Measurements from ENCODE around the gene KIAA0040.

The KIAA0040 gene

DNA sequence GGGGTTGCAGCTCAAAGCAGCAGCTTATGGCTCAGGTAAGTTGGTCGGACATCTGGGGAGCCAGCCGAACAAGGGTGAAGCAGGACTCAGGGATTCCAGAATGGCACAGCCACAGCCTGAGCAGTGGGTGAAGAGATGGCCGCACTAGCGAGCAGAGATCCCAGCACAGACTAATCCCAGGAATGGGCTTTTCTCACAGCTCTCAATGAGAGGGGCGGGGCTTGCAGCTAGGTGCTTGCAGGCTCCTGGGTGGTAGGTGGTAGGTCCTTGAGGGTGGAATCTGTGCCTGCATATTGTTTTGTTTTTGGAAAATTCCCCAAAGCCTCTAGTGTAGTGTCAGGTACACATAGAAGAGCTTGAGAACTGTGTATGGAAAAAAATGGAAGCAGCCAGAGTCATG lies 9.0 kb downstream of the KIAA0040 start:
- TF ChIP-seq, protein P1, sequence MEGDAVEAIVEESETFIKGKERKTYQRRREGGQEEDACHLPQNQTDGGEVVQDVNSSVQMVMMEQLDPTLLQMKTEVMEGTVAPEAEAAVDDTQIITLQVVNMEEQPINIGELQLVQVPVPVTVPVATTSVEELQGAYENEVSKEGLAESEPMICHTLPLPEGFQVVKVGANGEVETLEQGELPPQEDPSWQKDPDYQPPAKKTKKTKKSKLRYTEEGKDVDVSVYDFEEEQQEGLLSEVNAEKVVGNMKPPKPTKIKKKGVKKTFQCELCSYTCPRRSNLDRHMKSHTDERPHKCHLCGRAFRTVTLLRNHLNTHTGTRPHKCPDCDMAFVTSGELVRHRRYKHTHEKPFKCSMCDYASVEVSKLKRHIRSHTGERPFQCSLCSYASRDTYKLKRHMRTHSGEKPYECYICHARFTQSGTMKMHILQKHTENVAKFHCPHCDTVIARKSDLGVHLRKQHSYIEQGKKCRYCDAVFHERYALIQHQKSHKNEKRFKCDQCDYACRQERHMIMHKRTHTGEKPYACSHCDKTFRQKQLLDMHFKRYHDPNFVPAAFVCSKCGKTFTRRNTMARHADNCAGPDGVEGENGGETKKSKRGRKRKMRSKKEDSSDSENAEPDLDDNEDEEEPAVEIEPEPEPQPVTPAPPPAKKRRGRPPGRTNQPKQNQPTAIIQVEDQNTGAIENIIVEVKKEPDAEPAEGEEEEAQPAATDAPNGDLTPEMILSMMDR (IDR thresholded peaks at IDR 0.05; ENCODE audit: low read depth, low read length): no peak
- DNase-seq (ENCODE audit: low read depth in 2 of 2): no peak
- H3K4me3 ChIP-seq (replicated peaks in 1 of 2; ENCODE audit: low read depth in 2 of 2, low read length in 2 of 2): no peak overlapping the region

GRCh38 chr1:175182201-175182746 lies 10.3 kb downstream of the KIAA0040 start:
- TF ChIP-seq, protein P1 (IDR thresholded peaks at IDR 0.05; ENCODE audit: low read depth, low read length): no peak
- no peak for DNase-seq (ENCODE audit: low read depth in 2 of 2)
- H3K4me3 ChIP-seq (replicated peaks in 1 of 2; ENCODE audit: low read depth in 2 of 2, low read length in 2 of 2): no peak overlapping the region

DNA sequence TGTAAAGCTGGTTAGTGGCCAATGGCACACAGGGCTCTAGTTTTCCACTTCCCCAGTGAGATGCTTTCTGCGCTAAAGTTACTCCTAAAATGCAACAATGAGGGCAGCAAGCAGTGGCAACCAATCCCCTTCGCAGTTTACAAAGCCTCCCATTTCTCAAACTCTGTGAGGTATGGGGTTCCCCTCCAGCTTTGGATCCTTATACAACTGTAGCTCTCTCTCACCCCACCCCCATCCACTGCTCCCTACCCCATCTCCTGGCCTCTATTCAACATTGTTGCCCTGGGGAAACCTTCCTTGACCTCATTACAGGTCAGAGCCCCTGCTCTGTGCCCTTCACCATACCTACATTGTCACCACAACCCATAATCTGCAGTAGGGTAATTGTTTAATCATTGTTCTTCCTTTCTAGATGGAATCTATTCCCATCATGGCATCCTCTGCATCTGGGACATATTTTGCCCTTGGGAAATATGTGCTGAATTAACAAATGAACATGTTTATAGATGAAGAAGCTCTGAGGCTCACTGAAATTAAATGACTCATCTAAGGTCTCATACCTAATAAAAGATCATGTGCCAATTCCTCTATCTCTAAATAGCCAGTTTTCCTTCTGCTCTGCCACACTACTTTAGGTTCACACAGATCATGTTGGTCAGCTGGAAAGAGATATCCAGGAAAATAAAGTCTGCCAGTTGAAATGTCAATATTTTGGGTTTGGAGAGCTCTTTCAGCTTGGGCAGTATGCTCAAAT lies 12.6 kb downstream of the KIAA0040 start:
- H3K4me3 ChIP-seq (replicated peaks in 1 of 2; ENCODE audit: low read depth in 2 of 2, low read length in 2 of 2): no peak overlapping the region
- DNase-seq (ENCODE audit: low read depth in 2 of 2): no peak
- TF ChIP-seq, protein P1 (IDR thresholded peaks at IDR 0.05; ENCODE audit: low read depth, low read length): no peak

DNA sequence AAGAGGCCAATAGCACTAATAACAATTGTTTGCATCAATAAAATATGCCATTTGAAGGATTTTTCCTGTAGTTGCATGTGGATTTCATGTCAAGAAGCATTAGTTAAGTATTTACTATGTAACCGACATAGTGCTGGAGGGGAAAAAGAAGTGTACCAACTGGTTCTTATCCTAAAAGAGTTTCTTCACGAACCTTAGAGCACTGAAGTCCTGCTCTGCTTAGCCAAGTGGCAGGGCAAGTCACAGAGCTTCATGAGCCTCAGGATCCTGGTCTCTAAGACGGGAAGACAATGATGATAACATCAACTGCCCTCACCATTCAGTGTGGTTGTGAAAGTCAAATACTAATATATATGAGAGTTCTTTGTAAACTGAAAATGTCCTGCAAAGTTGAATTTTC lies 14.1 kb downstream of the KIAA0040 start:
- TF ChIP-seq, protein P1 (IDR thresholded peaks at IDR 0.05; ENCODE audit: low read depth, low read length): no peak
- no peak for DNase-seq (ENCODE audit: low read depth in 2 of 2)
- H3K4me3 ChIP-seq (replicated peaks in 1 of 2; ENCODE audit: low read depth in 2 of 2, low read length in 2 of 2): no peak overlapping the region

GRCh38 chr1:175178056-175178455 lies 14.5 kb downstream of the KIAA0040 start:
- no peak overlapping the region for H3K4me3 ChIP-seq (replicated peaks in 1 of 2; ENCODE audit: low read depth in 2 of 2, low read length in 2 of 2)
- DNase-seq (ENCODE audit: low read depth in 2 of 2): no peak
- TF ChIP-seq, protein P1 (IDR thresholded peaks at IDR 0.05; ENCODE audit: low read depth, low read length): no peak

GRCh38 chr1:175176246-175176645 lies 16.3 kb downstream of the KIAA0040 start:
- TF ChIP-seq, protein P1 (IDR thresholded peaks at IDR 0.05; ENCODE audit: low read depth, low read length): no peak
- H3K4me3 ChIP-seq (replicated peaks in 1 of 2; ENCODE audit: low read depth in 2 of 2, low read length in 2 of 2): no peak overlapping the region
- no peak for DNase-seq (ENCODE audit: low read depth in 2 of 2)
